ENCODE data around the gene SENP1. TPM values are rescaled to one million over a fixed set of nuclear protein-coding genes. Genes with fewer than 3 reads are reported as not detected.
A peak's percentile ranks its signal among the peaks of the same experiment; 100 is the strongest.

The SENP1 gene
- total RNA-seq, 1 donor from 2014 or later, result 38.4 TPM

- Mint-ChIP-seq H3K4me1 (ENCODE audit: low read depth) (peaks cover 39% of the 10 kb centered on the region), H3K27ac (peak overlapping the region; percentile 95), H3K27me3 (peaks cover 24% of the 10 kb centered on the region), H3K9me3 (ENCODE audit: low read depth) (no peaks in the 10 kb centered on the region), H3K36me3 (ENCODE audit: insufficient read depth) (peaks cover 4% of the 10 kb centered on the region), H3K4me3 (ENCODE audit: low read depth) (peak overlapping the region; percentile 77)
- DNase-seq (ENCODE audit: low spot score, unreplicated experiment), result no peak
- TF ChIP-seq CTCF (IDR thresholded peaks at IDR 0.05; ENCODE audit: unreplicated experiment), result peak; percentile 24
Observed at GRCh38 chr12:48003226-48004052, 102.4 kb downstream of the SENP1 start.

- Mint-ChIP-seq H3K27ac (peak overlapping the region; percentile 95), H3K4me3 (ENCODE audit: low read depth) (peak overlapping the region; percentile 77), H3K4me1 (ENCODE audit: low read depth) (peaks cover 39% of the 10 kb centered on the region), H3K36me3 (ENCODE audit: insufficient read depth) (peaks cover 8% of the 10 kb centered on the region), H3K9me3 (ENCODE audit: low read depth) (no peaks in the 10 kb centered on the region), H3K27me3 (peaks cover 23% of the 10 kb centered on the region)
- TF ChIP-seq CTCF (IDR thresholded peaks at IDR 0.05; ENCODE audit: unreplicated experiment), result no peak
- no peak for DNase-seq (ENCODE audit: low spot score, unreplicated experiment)
Observed at GRCh38 chr12:48002773-48003218, 103.1 kb downstream of the SENP1 start.

GRCh38 chr12:48002414-48002730 is 103.5 kb downstream of the SENP1 start:
- H3K27ac Mint-ChIP-seq, result peak overlapping the region; percentile 95

GRCh38 chr12:48001505-48002413 is 104.1 kb downstream of the SENP1 start:
- H3K36me3 Mint-ChIP-seq (ENCODE audit: insufficient read depth), result peaks cover 10% of the 10 kb centered on the region
- peak overlapping the region; percentile 77 for H3K4me3 Mint-ChIP-seq (ENCODE audit: low read depth)
- peak overlapping the region; percentile 95 for H3K27ac Mint-ChIP-seq
- no peak for DNase-seq (ENCODE audit: low spot score, unreplicated experiment)
- no peaks in the 10 kb centered on the region for H3K9me3 Mint-ChIP-seq (ENCODE audit: low read depth)
- peaks cover 39% of the 10 kb centered on the region for H3K4me1 Mint-ChIP-seq (ENCODE audit: low read depth)
- peaks cover 14% of the 10 kb centered on the region for H3K27me3 Mint-ChIP-seq
- no peak for TF ChIP-seq CTCF (IDR thresholded peaks at IDR 0.05; ENCODE audit: unreplicated experiment)

More at GRCh38 chr12:48002414-48002730, 103.5 kb downstream of the SENP1 start:
- peaks cover 39% of the 10 kb centered on the region for H3K4me1 Mint-ChIP-seq (ENCODE audit: low read depth)
- no peaks in the 10 kb centered on the region for H3K9me3 Mint-ChIP-seq (ENCODE audit: low read depth)
- peaks cover 21% of the 10 kb centered on the region for H3K27me3 Mint-ChIP-seq
- no peak for DNase-seq (ENCODE audit: low spot score, unreplicated experiment)
- peaks cover 10% of the 10 kb centered on the region for H3K36me3 Mint-ChIP-seq (ENCODE audit: insufficient read depth)
- TF ChIP-seq CTCF (IDR thresholded peaks at IDR 0.05; ENCODE audit: unreplicated experiment), result no peak
- peak overlapping the region; percentile 77 for H3K4me3 Mint-ChIP-seq (ENCODE audit: low read depth)

GRCh38 chr12:48000878-48001504 is 104.9 kb downstream of the SENP1 start:
- peaks cover 35% of the 10 kb centered on the region for H3K4me1 Mint-ChIP-seq (ENCODE audit: low read depth)
- peak; percentile 17 for TF ChIP-seq CTCF (IDR thresholded peaks at IDR 0.05; ENCODE audit: unreplicated experiment)
- peak overlapping the region; percentile 95 for H3K27ac Mint-ChIP-seq
- no peak for DNase-seq (ENCODE audit: low spot score, unreplicated experiment)
- peaks cover 10% of the 10 kb centered on the region for H3K36me3 Mint-ChIP-seq (ENCODE audit: insufficient read depth)
- peaks cover 14% of the 10 kb centered on the region for H3K27me3 Mint-ChIP-seq
- H3K4me3 Mint-ChIP-seq (ENCODE audit: low read depth), result peak overlapping the region; percentile 77
- H3K9me3 Mint-ChIP-seq (ENCODE audit: low read depth), result no peaks in the 10 kb centered on the region

Measured in progenitor cell of endocrine pancreas (in vitro differentiated cells).